NCI-H1048 (cell line): ENCODE measurements around the gene SORBS1.

ENCODE experiments used
- DNase-seq: peaks from one replicate; lab custom pipeline; 2025; lab: John Stamatoyannopoulos, UW

Gene SORBS1

GRCh38 chr10:95408983-95409873 is 151.9 kb downstream of the SORBS1 start:
- DNase-seq = no peak

GRCh38 chr10:95408148-95408960 is 152.8 kb downstream of the SORBS1 start:
- no peak for DNase-seq

DNA sequence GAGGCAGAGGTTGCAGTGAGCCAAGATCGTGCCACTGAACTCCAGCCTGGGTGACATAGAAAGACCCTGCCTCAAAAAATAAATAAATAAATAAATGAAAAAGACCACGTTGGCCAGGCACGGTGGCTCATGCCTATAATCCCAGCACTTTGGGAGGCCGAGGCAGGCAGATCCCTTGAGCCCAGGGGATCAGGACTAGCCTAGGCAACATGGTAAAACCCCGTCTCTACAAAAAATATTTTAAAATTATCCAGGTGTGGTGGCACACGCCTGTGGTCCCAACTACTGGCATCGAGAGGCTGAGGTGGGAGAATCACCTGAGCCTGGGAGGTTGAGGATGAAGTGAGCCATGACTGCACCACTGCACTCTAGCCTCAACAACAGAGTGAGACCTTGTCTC is 153.6 kb downstream of the SORBS1 start:
- no peak for DNase-seq

- DNase-seq = no peak
These were observed 154.4 kb downstream of the SORBS1 start for GRCh38 chr10:95406651-95407280.

DNA sequence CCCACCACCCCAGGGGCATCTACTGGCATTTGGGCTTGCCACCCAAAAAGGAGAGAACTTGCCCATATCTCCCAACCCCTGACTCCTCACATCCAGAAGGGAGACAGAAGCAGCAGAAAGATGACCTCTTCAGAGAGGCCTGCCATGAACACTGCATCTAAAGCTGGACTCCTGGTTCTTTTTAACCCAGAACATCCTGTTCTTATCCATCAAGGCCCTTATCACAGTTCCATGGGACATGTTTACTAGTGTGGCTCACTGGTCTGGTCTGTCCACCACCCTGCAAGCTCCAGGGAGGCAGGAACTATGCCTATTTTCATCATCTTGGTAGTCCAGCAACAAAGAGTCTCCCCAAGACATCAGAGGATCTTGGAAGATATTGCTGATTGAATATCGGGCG is 155.5 kb downstream of the SORBS1 start:
- DNase-seq = no peak

- DNase-seq = no peak
These were observed 156.3 kb downstream of the SORBS1 start for GRCh38 chr10:95404864-95405263.

- no peak for DNase-seq
These were observed 156.7 kb downstream of the SORBS1 start for GRCh38 chr10:95404462-95404858.

DNA sequence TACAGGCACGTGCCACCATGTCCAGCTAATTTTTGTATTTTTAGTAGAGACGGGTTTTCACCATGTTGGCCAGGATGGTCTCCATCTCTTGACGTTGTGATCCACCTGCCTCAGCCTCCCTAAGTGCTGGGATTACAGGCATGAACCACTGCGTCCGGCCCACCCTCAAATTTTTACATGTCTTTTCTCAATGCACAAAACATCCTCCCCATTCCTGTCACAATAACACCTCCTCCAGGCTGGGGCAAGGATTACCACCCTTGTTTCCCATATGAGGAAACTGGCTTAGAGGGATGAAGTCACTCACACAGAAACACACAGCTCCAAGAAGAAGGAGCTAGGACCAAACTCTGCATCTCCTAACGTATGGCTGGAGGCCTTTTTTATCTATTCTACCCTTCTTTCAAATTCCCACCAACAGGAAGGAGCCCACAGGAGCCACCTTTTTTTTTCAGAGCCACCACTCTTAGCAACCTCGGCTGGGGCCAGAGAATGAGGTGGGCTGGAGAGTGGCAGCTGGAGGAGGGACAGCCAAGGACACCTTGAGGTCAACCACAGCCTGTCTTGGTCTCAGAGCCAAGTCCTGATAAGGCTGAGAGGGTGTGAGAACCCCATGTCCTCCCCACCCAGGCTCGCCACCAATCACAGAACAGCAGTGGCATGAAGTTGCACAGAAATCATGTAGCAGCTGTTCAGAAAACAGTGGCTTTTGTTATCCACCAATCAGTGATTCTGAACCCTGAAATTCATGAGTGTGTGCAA is 157.3 kb downstream of the SORBS1 start:
- no peak for DNase-seq

DNA sequence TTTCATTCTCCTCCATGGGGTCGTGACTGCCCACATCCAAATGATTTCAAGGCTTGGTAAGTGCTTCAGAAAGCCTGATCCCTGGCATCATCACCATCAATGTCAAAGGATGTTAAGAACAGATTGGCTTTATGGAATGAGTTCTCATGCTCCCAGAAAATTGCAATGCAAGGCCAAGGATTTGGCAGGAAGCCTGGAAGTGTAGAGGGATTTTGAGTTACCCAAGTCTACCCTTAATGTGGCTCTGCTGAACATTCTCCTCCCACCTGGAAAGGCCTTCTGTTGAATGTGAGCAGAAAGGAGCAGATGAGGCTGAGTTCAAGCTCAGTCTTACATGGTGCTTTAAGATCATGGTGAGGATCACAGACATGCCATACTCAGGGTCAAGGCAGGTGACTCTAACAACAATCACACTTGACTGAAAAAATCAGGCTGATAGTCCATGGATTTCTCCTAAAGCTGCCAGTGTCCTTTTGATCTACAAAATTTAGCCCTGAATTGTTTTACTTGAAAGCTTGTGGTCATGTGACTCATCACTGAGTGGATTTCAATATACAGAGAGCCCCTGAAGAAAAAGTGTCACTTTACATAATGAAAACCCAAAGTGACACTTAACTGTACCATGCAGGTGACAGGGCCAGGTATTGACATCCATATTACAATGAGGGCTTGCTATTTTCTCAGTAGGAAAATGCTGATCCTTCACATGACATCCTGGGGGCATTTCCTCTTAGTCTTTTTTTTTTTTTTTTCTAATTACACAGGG is 159.3 kb downstream of the SORBS1 start:
- DNase-seq = no peak

DNA sequence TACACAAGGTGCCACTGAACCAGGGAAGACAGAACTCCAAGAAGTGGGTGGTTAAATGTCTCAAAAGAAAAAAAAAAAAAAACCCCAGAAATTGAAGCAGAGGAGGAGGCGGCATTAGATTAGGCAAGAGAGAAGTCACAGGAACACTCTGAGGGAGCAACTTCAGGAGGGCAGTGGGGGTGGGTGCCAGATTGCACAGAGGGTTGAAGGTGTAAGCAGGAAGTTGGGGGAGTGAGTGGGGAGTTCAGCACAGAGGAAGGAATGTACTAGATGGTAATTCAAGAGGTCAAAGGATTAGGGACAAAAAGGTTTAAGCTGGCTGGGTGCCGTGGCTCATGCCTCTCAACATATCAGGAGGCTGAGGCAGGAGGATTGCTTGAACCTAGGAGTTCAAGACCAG is 160.4 kb downstream of the SORBS1 start:
- DNase-seq = no peak

DNA sequence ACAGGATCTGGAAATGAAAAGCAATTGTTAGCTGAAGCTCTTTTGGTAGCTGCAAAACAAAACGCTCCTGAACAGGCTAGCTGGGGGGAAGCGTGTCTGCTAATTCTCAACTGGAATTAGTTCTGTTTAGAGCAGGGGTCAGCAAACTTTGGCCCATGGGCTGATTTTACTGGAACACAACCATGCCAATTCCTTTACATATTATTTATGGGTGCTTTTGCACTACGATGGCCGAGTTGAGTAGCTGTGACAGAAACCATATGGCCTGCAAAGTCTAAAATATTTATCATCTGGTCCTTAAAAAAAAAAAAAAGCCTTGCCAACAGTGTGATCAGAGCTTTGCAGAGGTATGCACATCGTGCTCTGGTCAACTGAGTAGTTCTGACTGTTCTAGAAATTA is 162.0 kb downstream of the SORBS1 start:
- no peak for DNase-seq

GRCh38 chr10:95397747-95398146 is 163.4 kb downstream of the SORBS1 start:
- no peak for DNase-seq

DNA sequence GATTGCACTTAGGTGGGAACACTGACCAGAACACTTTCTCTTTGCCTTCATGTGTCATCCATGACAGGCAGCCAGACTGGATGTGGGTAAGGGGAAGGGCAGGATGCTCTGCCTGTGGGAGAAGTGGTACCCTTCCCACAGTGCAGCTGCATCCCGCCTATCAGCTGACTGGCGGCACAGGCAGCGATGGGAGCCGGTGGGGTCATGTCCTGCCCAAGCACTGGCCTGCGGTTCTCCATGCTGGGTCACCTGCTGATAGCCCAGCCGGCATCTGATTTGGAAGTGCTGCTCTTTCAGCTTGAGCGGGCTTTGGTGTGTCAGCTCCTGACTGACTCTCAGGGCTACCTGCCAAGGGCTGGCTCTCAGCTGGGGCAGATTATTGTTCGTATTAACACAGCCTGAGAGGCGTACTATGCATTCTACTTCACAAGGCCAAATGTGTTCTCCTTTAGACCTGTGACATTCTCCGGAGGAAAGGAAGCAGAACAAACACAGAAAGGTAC is 165.2 kb downstream of the SORBS1 start:
- DNase-seq = no peak

- no peak for DNase-seq
These were observed 166.8 kb downstream of the SORBS1 start for GRCh38 chr10:95394161-95394880.

- DNase-seq = no peak
These were observed 168.4 kb downstream of the SORBS1 start for GRCh38 chr10:95392681-95393164.

DNA sequence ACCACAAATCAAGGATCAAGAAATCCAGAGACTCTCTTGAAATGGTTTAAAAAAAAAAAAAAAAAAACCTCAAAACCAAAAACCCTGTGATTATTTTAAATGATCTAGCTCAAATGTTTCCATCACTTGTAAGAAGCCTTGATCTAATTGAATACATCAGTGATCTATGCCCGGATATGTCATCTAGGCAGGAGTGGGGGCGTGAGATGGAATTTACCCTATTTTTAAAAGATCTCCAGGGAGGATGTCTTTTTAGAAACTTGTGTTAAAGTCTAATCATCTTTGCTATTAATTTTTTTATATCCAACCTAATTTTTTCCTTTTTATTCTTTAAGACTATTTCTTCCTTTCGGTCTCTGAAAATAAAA is 169.0 kb downstream of the SORBS1 start:
- DNase-seq = no peak

DNA sequence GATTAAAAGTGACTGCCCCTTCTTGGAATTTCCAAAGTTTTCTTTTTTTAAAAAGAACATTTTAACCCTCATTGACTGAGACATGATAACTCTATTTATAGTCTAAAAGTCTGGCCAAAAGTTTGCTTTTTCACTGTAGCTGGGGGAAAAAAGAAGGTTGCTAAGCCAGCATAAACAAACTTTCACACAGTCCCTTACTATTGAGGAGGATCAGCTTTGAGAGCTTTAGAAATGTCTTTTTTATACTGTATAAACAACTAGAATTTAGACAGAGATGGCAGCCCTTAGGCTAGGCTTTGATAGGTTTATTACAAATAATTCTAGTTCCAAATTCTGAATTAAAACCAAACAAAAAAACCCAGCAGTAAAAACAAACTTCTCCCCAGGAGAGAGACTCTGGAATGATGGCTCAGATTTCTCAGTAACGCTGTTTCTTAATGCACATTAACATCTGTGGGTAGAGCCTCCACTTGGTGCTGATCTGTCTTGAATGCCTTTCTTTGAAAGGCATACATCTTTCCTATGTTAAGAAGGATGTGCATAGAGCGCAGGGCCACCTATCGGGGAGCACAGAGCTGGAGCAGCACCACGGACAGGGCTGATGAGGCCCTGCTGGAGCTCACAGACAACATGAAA is 169.5 kb downstream of the SORBS1 start:
- no peak for DNase-seq

- DNase-seq = no peak
These were observed 170.0 kb downstream of the SORBS1 start for GRCh38 chr10:95391164-95391563.

DNA sequence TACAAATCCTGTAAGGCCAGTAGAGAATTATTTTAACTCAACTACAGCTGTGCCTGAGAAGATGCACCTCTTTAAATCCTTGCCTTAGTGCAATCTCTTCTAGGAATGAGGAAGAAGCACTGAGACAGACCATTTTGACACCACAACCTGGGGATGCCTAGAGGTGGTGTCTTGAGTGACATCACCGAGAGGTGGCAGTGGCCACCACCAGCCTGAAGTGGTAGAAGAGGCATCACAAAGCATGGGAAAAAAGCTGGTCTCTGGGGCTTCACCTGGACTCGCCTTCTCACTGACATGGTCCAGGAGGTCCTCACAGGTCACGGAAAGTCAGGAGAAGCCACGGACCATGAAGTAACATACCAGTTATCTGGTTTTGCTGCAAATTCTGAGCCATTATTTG is 171.2 kb downstream of the SORBS1 start:
- DNase-seq = no peak

GRCh38 chr10:95389176-95389575 is 172.0 kb downstream of the SORBS1 start:
- no peak for DNase-seq
